GM19372 (cell line): ENCODE measurements around the gene APOBEC3H.
"Not testable (repeated sequence)": the region's sequence is repeated elsewhere in the genome, so short reads cannot be mapped to it uniquely, and the experiment has no call there.

Experiments
- ATAC-seq: cut with Tn5 transposase; IDR thresholded peaks from one replicate; pipeline ENCODE4 v1.9.1; 2021; ENCODE audit warnings: mild to moderate bottlenecking, low read depth, moderate library complexity; ENCODE audit not compliant: unreplicated experiment

APOBEC3H gene

DNA sequence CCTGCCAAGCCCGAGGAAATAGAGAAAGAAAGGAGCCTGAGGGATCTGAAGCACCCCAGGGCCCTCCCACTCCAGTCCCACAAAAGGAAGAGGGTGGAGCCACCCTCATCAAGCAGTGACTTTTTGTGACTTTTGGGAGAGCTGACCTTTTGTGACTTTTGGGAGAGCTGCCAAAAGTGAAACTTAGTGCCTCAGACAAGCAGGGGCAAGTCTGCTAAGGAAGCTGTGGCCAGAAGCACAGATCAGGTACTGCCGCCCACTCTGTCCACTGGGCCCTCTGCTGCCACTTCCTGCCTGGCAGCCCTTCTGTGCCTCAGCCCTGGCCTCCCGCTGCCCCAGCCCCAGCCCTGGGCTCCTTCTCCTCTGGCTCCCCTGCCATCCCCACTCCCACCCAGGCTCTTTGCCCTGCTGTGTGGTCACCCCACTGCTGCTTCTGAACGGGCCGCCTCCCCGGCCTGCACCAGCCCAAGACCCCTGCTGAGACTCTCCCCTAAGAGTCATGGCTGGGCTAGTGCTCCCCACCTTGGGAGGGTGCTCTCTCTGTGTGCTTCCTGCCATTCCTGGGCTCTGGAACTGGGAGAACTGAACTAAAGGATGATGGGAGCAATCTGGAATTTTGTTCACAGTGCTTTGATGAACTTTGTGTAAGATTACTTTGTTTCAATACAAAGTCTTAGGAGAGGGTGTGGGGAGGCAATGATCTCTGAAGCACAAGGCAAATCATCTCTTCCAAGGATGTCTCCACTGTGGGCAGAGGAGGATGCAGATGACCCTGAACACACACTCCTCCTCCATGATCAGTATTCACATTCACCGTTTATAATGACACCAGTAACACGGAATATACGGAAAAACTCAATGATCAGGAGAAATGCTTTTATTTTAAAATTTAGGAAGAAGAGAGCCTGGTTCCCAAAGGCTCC is at the start of gene APOBEC3H:
Gene APOBEC3H (plus strand): TSS at position 147 of the 923 bp plus-strand sequence. CDS start 3,035 bp downstream, outside the sequence.
- no peak for ATAC-seq

DNA sequence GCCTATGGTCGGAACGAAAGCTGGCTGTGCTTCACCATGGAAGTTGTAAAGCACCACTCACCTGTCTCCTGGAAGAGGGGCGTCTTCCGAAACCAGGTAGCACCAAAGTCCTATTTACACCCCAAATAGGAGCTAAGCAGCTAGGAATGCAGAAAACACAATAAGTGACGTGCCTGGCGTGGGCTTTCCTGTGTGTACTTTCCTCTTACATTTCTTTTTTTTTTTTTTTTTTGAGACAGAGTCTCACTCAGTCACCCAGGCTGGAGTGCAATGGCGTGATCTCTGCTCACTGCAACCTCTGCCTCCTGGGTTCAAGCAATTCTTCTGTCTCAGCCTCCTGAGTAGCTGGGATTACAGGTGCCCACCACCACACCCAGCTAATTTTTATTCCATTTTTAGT is 47.6 kb upstream of the APOBEC3H start:
- not testable (repeated sequence) for ATAC-seq

DNA sequence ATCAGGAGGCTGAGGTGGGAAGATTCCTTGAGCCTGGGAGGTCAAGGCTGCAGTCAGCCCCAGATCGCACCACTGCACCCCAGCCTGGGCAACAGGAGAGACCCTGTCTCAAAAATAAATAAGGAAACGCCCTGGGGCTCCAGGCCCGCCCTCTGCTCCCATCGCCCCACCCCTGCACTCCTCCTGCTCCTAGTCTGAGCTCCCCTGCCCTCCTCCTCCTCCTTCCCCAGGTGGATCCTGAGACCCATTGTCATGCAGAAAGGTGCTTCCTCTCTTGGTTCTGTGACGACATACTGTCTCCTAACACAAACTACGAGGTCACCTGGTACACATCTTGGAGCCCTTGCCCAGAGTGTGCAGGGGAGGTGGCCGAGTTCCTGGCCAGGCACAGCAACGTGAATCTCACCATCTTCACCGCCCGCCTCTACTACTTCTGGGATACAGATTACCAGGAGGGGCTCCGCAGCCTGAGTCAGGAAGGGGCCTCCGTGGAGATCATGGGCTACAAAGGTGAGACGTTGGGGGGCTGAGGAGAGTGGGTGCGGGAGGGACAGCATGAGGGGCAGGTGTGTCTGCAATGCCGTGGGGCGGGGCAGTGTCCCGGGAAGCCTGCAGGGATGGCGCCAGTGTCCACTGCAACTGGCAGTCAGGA is 45.1 kb upstream of the APOBEC3H start:
- ATAC-seq: not testable (repeated sequence)

DNA sequence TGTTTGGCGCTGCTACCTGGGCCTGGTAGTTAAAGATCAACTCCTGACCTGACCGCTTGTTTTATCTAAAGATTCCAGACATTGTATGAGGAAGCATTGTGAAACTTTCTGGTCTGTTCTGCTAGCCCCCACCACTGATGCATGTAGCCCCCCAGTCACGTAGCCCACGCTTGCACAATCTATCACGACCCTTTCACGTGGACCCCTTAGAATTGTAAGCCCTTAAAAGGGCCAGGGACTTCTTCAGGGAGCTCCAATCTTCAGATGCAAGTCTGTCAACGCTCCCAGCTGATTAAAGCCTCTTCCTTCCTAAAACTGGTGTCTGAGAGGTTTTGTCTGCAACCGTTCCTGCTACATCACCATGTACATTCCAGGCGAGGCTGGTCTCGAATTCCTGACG is 41.4 kb upstream of the APOBEC3H start:
- no peak for ATAC-seq

DNA sequence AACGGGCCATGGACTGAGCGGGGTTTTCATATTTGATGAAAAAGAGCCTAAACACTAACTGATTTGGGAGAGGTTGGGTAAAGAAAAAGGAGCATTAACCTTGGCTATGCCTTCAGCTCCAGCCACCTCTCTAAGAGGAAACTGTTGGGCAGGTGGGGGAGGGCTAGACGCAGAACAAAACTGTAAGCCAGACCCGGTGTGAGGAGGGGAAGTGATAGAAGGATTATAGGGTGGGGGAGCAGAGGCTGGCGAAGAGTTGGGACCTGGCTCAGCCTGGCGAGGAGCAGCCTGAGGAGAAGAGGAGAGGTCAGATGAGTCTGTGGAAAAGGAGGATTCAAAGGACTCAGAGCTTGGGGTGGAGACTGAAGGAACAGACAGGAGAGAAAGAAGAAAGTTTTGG is 35.8 kb upstream of the APOBEC3H start:
- ATAC-seq: not testable (repeated sequence)

DNA sequence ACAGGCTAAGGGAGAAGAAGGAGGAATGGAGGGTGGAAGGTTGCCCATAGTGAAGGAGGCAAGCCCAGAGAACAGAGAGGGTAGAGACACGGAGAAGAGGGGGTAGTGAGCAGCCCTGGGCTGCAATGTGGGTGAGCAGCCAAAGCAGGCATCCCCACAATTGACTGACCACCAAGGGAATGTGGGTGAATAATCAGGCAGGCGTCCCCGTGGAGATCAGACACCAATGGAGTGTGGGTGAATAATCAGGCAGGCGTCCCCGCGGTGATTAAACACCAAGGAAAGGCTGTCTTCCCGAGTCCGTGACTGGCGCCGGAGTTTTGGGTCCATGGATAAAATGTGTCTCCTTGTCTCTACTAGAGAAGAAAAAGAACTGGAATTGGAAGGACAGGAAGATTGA is 35.1 kb upstream of the APOBEC3H start:
- ATAC-seq: not testable (repeated sequence)

DNA sequence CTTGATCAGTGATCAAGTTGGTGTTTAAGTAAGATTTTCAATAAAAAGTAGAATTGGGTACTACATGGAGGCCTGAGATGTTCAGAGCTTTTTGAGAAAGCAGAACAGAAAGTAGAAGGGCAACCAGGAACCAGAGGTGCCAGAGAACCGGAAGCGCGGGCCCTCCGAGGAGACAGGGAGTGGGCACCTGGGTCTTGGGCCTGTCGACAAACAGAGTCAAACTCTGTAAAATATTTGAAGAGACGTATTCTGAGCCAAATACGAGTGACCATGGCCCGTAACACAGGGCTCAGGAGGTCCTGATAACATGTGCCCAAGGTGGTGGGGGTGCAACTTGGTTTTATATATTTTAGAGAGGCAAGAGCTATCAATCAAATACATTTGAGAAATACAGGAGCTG is 33.1 kb upstream of the APOBEC3H start:
- ATAC-seq: not testable (repeated sequence)

DNA sequence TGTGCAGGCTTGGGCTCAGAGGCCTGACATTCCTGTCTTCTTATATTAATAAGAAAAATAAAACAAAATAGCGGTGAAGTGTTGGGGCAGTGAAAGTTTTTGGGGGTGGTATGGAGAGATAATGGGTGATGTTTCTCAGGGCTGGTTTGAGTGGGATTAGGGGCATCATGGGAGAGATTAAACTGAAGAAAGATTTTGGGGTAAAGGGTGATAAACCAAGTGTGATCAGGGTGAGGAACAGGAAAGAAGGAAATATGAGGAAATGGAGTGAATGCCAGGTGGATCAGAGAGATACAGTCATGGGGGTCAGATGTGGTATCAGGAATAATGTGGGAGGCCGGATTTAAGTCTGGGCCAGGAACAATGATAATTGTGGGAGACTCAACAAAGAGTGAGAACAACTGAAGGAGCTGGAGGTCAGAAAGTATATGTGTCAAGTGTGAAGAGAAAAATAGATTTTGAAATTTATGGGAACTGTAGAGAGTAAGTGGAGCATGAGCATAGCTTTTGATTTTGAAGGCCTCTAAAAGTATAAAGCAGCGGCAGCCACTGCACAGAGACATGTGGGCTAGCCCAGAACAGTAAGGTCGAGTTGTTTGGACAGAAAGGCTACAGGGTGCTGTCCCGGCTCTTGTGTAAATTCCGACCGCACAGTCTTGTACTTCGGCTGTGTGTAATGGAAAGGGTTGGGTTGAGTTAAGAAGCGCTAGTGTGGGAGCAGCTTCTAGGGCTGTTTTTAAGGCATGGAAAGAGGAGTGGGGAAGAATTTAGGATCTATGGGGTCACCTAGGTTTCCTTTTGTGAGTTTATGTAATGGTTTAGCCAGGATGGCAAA is 30.4 kb upstream of the APOBEC3H start:
- ATAC-seq: not testable (repeated sequence)

DNA sequence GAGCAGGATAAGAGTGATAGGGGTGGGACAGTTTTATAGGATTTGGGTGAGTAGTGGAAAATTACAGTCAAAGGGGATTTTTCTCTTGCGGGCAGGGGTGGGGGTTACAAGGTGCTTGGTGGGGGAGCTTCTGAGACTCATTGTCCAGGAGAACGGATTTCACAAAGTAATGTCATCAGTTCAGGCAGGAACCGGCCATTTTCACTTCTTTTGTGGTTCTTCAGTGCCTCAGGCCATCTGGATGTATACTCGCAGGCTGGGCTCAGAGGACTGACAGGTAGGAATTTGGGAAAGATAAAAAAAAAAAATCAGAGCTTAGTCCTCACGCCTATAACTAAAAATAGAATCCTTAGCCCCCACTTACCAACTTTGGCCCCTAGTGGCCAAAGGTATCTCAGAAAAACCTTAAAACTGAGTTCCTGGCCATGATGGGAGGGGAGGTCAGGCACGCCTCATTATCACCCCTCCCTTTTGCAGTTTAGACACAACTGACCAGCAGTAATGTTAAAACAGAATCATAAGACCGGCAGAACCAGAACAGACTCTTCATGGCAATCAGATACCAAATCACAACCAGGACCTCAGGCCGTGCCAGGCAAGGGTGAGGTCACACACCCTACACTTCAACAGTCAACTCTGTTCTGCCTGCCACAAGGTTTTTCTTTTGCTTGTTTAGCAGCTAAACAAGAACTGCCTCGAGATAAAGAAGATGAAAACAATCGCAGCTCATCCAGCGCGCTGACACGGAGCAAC is 28.8 kb upstream of the APOBEC3H start:
- ATAC-seq: no peak

DNA sequence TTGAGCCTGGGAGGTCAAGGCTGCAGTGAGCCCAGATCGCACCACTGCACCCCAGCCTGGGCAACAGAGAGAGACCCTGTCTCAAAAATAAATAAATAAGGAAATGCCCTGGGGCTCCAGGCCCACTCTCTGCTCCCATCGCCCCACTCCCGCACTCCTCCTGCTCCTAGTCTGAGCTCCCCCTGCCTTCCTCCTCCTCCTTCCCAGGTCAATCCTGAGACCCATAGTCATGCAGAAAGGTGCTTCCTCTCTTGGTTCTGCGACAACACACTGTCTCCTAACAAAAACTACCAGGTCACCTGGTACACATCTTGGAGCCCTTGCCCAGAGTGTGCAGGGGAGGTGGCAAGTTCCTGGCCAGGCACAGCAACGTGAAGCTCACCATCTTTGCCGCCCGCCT is 26.9 kb upstream of the APOBEC3H start:
- ATAC-seq: no peak

DNA sequence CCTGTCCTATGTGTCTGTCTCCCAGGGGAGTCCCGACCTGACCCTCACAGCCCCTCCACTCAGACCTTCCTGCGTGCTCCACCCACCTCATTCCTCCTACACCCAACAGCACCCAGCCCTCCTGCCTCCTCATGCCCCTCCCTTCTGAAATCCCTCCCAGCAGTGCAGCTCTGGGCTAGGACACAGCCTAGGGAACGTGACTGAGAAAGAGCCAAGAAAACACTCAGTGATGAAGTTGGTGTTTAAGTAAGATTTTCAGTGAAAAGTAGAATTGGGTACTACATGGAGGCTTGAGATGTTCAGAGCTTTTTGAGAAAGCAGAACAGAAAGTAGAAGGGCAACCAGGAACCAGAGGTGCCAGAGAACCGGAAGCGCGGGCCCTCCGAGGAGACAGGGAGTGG is 24.5 kb upstream of the APOBEC3H start:
- not testable (repeated sequence) for ATAC-seq

DNA sequence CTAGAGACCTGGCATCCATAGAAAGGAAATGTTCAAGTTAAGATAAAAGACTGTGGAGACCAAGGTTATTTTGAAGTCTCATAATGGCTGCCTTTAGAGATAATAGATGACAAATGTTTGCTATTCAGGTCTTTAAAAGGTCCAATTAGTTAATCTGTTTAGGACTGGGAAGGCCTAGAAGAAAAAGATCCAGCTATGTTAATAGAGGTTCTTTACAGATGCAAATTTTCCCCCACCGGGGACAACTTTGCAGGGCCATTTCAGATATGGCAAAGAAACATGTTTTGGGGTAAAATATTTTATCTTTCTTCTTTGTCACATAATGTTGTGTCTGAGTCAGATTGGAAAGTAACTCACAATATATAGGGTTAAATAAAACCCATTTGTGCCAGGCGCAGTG is 23.1 kb upstream of the APOBEC3H start:
- ATAC-seq: no peak

DNA sequence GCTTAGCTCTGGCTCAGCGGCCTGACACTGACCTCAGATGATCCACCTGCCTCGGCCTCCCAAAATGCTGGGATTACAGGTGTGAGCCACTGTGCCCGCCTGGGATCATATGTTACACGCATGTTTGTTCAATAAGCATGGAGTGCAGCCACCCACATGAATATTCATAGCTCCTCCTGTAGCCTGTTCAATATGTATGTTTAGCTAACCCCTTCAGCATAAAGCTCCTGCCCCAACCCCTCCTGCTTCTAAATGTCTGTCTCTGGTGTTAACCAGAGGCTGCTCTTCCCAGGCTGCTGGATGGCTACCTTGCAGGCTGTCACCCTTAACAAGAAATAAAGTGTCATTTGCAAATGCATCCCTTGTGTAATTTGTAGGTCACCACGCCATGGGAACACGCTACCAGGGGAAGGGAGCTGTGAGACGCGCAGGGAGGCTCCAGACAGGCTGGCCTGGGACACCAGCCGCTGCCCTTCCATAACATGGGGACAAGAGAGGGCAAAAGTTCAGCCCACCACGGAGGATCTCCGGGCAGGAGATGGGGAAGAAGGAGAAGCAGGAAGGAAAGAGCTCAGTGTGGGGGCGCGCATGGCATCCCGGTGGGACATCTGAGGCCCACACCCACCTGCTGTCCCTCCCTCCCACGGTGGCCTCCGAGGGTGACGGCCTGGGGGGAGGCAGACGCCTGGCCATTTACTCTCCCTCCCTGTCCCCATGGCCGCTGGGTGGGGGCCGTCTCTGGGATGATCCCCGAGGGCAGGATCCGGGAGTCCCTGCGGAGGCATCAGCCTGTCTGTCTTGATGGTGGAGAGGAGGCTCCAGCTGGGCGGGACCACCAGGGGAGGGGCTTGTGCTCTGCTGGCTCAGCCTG is 20.7 kb upstream of the APOBEC3H start:
- not testable (repeated sequence) for ATAC-seq

DNA sequence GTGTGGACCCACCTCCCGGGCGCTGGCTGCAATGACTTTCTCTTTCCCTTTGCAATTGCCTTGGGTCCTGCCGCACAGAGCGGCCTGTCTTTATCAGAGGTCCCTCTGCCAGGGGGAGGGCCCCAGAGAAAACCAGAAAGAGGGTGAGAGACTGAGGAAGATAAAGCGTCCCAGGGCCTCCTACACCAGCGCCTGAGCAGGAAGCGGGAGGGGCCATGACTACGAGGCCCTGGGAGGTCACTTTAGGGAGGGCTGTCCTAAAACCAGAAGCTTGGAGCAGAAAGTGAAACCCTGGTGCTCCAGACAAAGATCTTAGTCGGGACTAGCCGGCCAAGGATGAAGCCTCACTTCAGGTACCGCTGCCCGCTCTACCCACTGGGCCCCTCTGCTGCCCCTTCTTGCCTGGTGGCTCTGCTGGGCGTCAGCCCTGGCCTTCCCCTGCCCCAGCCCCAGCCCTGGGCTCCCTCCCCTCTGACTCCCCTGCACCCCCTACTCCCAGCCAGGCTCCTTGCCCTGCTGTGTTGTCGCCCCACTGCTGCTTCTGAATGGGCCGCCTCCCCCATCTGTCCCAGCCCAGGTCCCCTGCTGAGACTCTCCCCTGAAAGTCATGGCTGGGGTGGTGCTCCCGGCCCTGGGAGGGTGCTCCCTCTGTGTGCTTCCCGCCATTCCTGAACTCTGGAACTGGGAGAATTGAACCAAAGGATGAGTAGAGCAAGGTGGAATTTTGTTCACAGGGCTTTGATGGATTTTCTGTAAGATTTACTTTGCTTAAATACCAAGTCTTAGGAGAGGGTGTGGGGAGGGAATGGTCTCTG is 19.8 kb upstream of the APOBEC3H start, which contains the start of gene APOBEC3G:
Gene APOBEC3G (plus strand): TSS at position 250 of the 815 bp plus-strand sequence. CDS start 87 bp downstream, at position 337.
- ATAC-seq: peak; percentile 79

DNA sequence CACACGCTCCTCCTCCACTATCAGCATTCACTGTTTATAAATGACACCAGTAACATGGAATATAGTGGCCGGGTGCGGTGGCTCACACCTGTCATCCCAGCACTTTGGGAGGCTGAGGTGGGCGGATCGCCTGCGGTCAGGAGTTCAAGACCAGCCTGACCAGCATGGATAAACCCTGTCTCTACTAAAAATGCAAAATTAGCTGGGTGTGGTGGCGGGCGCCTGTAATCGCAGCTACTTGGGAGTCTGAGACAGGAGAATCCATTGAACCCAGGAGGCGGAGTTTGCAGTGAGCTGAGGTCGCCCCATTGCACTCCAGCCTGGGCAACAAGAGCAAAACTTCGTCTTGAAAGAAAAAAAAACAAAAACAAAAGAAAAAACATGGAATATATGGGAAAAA is 19.1 kb upstream of the APOBEC3H start:
- ATAC-seq: not testable (repeated sequence)

DNA sequence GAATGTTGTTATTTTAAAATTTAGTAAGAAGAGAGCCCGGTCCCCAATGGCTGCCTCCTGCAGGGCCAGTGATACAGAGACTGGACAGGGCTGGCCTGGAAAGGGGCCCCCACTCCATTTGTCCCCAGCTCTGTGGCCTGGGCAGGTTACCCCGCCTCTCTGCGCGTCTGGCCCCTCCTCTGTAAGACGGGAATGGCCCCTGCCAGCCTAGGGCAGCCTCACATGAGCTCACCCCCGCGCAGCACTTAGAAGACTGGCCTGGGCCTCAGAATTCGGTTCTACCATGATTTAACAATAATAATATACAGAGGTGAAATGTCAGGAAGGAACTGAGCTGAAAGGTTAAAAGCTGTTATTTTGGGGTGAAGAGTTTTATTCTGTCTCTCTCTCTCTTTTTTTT is 18.7 kb upstream of the APOBEC3H start:
- no peak for ATAC-seq

DNA sequence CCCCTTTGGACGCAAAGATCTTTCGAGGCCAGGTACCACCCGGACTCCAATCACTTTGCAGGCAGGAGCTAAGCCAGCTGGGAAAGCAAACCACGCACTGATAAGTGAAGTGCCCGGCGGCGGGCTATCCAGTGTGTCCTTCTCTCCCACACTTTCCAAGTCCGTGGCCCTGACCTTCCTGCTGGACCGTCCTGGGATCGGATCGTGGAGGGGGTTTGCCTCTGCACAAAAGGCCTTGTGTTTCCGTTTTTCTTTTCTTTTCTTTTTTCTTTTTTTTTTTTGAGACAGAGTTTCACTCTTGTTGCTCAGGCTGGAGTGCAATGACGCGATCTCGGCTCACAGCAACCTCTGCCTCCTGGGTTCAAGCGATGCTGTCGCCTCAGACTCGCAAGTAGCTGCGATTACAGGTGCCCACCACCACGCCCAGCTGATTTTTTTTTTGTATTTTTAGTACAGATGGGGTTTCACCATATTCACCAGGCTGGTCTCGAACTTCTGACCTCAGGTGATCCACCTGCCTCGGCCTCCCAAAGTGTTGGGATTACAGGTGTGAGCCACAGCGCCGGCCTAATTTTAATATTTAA is 17.9 kb upstream of the APOBEC3H start:
- ATAC-seq: not testable (repeated sequence)
